ENCODE measurements around the gene C1RL.

Gene C1RL, protein sequence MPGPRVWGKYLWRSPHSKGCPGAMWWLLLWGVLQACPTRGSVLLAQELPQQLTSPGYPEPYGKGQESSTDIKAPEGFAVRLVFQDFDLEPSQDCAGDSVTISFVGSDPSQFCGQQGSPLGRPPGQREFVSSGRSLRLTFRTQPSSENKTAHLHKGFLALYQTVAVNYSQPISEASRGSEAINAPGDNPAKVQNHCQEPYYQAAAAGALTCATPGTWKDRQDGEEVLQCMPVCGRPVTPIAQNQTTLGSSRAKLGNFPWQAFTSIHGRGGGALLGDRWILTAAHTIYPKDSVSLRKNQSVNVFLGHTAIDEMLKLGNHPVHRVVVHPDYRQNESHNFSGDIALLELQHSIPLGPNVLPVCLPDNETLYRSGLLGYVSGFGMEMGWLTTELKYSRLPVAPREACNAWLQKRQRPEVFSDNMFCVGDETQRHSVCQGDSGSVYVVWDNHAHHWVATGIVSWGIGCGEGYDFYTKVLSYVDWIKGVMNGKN

DNA sequence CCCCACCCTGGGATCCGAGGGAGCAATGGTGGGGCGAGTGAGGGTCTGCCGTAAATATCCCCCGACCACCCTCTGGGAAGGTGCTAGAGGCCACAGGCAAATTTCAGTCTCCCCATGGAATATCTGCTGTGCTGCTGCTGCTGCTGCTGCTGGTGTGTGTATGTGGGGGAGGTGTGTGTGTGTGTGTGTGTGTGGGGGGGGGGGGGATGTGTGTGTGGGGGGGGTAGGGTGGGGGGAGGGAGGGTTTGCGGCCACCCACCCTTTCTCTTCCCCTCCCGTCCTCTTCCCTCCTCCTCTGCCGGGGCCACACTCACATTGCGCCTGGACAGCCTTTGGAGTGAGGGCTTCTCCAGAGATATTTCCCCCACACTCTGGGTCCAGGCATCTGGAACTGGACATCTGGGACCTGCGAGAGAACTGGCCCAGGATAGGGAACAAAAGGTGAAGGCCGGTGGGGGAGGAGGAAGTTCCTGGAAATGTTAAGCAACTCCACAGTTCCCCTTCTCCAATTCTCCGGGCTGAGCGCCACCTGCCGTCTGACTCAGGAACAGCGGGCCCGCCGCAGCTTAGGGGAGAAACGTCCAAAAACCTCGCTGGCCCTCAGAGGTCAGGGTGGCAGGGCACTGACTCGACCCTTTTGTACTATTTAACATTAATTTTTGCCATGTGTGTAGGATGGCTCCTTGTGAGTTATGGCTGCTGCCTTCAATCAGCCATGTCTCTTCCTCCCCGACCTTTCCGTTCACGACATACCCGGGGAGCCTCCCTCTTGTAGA, at the start of gene C1RL:
TSS of gene C1RL (minus strand) at position 419 of the 776 bp plus-strand sequence. CDS start at position 385, 34 bp downstream.
- Histone ChIP-seq H3K27ac (ENCODE audit: low read depth, low read length) (peak within 1 kb of the TSS; percentile 77), H3K4me1 (ENCODE audit: control insufficient read depth, insufficient read depth, low read length) (peaks cover 7% of the 10 kb centered on the region; the same call in 1 of the 2 replicates), H3K4me3 (ENCODE audit: low read depth, low read length) (peak within 1 kb of the TSS; percentile 73), H3K36me3 (ENCODE audit: control insufficient read depth, insufficient read depth, low read length) (no peaks in the 10 kb centered on the region), H3K9me3 (ENCODE audit: control insufficient read depth, insufficient read depth, low read length) (no peaks in the 10 kb centered on the region; the same call in 1 of the 2 replicates), H3K9ac (ENCODE audit: low read depth, low read length) (peak within 1 kb of the TSS; percentile 67), H3K27me3 (ENCODE audit: control insufficient read depth, insufficient read depth, low read length) (no peaks in the 10 kb centered on the region)

DNA sequence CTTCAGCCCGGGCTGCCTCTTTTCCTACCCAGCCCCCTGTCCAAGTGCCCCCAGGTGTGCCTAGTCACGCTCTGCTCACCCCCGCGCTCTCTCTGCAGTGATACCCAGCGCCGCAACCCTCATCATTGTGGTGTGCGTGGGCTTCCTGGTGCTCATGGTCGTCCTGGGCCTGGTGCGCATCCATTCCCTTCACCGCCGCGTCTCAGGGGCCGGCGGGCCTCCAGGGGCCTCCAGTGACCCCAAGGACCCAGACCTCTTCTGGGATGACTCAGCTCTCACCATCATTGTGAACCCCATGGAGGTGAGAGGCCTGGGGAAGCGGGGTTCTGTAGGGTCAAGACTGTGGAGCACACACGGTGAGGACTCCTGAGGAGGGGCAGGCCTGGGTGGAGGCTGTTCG, 48.4 kb upstream of the C1RL start:
- Histone ChIP-seq H3K9me3 (ENCODE audit: control insufficient read depth, insufficient read depth, low read length) (no peaks in the 10 kb centered on the region), H3K4me3 (ENCODE audit: low read depth, low read length) (no peak overlapping the region), H3K4me1 (ENCODE audit: control insufficient read depth, insufficient read depth, low read length) (no peaks in the 10 kb centered on the region), H3K27ac (ENCODE audit: low read depth, low read length) (no peak overlapping the region), H3K9ac (ENCODE audit: low read depth, low read length) (no peak overlapping the region), H3K36me3 (ENCODE audit: control insufficient read depth, insufficient read depth, low read length) (peaks cover 9% of the 10 kb centered on the region), H3K27me3 (ENCODE audit: control insufficient read depth, insufficient read depth, low read length) (no peaks in the 10 kb centered on the region)

DNA sequence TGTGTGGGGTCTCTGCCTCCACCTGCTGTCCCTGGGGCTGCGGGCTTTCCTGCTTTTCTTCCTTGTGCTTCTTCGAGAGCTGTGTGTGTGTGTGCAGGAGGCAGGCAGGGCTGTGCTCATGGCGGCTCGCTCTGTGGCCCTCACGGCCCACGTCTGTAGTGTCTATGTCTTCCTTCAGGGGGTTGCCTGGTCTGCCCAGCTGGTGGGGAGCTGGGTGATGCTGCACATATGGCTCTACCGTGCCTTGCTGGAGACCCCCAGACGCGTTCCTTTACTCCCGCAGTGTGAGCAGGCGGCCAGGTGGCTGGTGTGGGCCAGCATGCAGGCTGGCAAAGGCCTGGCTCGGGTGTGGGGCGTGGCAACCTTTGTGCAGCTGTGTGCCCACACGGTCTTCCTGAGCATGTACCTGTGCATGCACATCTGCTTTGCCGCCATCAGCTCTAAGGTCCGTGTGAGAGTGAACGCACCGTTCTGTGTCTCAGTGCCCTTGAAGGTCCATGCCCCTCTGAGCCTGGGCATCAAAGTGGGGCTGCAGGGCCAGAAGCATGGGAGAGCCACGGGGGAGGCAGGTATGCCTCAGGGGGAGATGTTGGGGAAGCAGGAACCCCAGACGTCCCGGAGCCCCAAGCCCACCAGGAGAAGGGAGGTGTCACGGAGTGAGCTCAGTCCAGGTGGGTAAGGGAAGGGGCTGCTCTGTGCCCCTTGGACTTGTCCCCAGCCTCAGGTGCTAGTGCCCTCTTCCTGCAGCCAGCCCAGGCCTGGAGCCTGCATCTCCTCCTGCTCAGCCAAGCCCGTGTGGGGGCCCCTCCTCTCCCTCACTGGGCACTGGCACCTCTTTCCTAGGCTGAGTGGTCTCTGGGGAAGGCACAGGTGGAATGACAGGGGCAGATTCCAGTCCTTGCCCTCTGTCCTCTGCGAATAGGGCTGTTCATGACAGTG, 47.5 kb upstream of the C1RL start:
- Histone ChIP-seq H3K27me3 (ENCODE audit: control insufficient read depth, insufficient read depth, low read length) (no peaks in the 10 kb centered on the region), H3K27ac (ENCODE audit: low read depth, low read length) (no peak overlapping the region), H3K36me3 (ENCODE audit: control insufficient read depth, insufficient read depth, low read length) (peaks cover 9% of the 10 kb centered on the region), H3K9ac (ENCODE audit: low read depth, low read length) (no peak overlapping the region), H3K4me1 (ENCODE audit: control insufficient read depth, insufficient read depth, low read length) (no peaks in the 10 kb centered on the region), H3K4me3 (ENCODE audit: low read depth, low read length) (no peak overlapping the region), H3K9me3 (ENCODE audit: control insufficient read depth, insufficient read depth, low read length) (no peaks in the 10 kb centered on the region)

DNA sequence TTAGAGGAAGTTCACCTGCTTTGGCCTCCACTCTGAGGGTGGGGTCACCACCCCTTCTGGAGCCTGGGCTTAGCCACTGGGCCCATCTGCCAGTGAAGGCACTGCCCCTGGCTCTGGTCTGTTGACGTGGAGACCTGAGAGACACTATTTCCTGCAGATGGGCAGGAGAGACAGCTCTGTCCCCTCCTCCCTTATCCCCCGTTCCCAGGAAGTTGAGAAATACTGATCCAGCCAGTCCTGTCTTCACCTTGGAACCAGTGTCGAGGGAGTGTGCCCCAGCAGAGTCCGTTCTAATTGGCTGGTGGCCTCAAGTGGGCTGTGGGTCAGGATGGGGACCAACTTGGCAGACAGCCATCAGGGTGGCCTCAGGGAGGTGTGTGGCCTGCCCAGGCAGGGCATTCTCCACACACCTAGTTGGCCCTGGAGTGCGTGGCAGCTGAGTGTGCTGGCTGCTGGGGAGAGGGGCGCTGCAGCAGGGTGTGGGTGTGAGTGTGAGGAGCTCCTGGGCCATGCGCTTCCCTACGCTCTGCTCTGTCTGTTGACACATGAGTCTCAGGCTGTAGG, 46.5 kb upstream of the C1RL start:
- peaks cover 16% of the 10 kb centered on the region for H3K36me3 ChIP-seq (ENCODE audit: control insufficient read depth, insufficient read depth, low read length)
- no peak overlapping the region for H3K27ac ChIP-seq (ENCODE audit: low read depth, low read length)

DNA sequence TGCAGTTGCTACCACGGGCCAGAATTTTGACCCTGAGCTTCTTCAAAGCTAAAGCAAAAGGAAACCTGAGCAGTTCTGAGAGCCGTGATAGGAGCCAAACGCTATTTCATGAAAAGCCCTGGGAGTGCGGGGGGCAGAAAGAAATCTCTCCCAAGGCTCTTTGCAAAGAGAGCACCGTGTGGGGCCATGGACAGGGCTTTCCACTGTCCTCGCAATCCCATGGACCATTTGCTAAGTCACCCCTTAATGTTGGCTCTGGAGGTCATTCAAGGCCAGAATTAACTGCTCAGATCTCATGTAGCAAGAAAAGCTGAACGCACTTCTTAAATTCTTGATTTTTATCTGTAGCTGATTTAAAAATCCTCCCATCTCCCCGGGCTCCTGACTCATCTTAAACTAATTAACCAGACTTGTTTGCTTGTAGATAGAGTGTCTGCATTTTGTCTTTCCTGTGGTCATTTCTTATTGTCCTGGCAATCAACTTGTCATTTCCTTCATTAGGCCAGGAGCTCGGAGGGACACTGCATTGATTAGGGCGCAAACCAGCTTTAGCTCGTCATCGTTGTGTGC, 46.0 kb upstream of the C1RL start:
- Histone ChIP-seq H3K4me3 (ENCODE audit: low read depth, low read length) (no peak overlapping the region), H3K36me3 (ENCODE audit: control insufficient read depth, insufficient read depth, low read length) (peaks cover 17% of the 10 kb centered on the region), H3K9ac (ENCODE audit: low read depth, low read length) (no peak overlapping the region), H3K27ac (ENCODE audit: low read depth, low read length) (no peak overlapping the region), H3K9me3 (ENCODE audit: control insufficient read depth, insufficient read depth, low read length) (no peaks in the 10 kb centered on the region), H3K4me1 (ENCODE audit: control insufficient read depth, insufficient read depth, low read length) (no peaks in the 10 kb centered on the region), H3K27me3 (ENCODE audit: control insufficient read depth, insufficient read depth, low read length) (no peaks in the 10 kb centered on the region)

More for the DNA sequence above, 46.5 kb upstream of the C1RL start:
- H3K9ac ChIP-seq (ENCODE audit: low read depth, low read length): no peak overlapping the region
- H3K27me3 ChIP-seq (ENCODE audit: control insufficient read depth, insufficient read depth, low read length): no peaks in the 10 kb centered on the region
- H3K4me1 ChIP-seq (ENCODE audit: control insufficient read depth, insufficient read depth, low read length): no peaks in the 10 kb centered on the region
- H3K9me3 ChIP-seq (ENCODE audit: control insufficient read depth, insufficient read depth, low read length): no peaks in the 10 kb centered on the region
- H3K4me3 ChIP-seq (ENCODE audit: low read depth, low read length): no peak overlapping the region

DNA sequence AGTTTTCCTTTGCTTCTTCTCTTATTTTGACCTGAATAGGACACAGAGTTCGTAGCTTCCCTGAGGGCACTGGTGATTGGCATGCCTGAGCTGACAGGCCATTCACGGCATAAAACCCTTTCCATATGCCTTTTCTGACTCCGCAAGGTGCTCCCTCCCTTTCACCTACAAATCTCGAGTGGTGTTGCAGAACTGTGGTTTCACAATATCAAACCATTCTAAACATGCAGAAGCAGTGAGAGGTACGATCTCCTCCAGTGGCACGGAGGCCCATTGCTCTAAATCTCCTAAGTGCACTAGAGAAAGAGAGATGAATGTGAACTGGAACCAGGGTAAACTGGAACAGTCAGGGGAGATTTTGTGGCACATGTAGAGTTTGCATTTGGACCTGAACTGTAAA, 45.0 kb upstream of the C1RL start:
- Histone ChIP-seq H3K27me3 (ENCODE audit: control insufficient read depth, insufficient read depth, low read length) (no peaks in the 10 kb centered on the region), H3K27ac (ENCODE audit: low read depth, low read length) (no peak overlapping the region), H3K36me3 (ENCODE audit: control insufficient read depth, insufficient read depth, low read length) (peaks cover 19% of the 10 kb centered on the region), H3K9me3 (ENCODE audit: control insufficient read depth, insufficient read depth, low read length) (no peaks in the 10 kb centered on the region), H3K4me1 (ENCODE audit: control insufficient read depth, insufficient read depth, low read length) (no peaks in the 10 kb centered on the region), H3K4me3 (ENCODE audit: low read depth, low read length) (no peak overlapping the region), H3K9ac (ENCODE audit: low read depth, low read length) (no peak overlapping the region)

DNA sequence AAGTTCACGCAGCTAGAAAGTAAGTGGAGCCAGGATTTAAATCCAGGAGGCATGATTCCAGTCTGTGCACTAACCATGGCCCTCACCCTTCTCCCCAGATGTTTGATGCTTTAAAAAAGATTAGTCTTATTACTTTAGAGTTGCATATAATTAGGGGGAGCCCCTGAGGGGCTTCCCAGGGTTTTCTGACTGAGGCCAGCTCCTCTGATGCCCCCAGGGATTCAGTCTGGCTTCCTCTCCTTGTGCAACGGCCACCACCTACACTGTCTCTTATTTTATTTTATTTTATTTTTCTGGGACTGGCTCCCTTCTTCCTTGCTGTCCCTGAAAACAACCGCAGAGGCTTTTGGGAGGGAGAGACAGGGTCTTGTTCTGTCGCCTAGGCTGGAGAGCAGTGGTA, 43.8 kb upstream of the C1RL start:
- Histone ChIP-seq H3K4me3 (ENCODE audit: low read depth, low read length) (no peak overlapping the region), H3K9me3 (ENCODE audit: control insufficient read depth, insufficient read depth, low read length) (no peaks in the 10 kb centered on the region), H3K27me3 (ENCODE audit: control insufficient read depth, insufficient read depth, low read length) (no peaks in the 10 kb centered on the region), H3K4me1 (ENCODE audit: control insufficient read depth, insufficient read depth, low read length) (no peaks in the 10 kb centered on the region), H3K27ac (ENCODE audit: low read depth, low read length) (no peak overlapping the region), H3K36me3 (ENCODE audit: control insufficient read depth, insufficient read depth, low read length) (peaks cover 22% of the 10 kb centered on the region), H3K9ac (ENCODE audit: low read depth, low read length) (no peak overlapping the region)

DNA sequence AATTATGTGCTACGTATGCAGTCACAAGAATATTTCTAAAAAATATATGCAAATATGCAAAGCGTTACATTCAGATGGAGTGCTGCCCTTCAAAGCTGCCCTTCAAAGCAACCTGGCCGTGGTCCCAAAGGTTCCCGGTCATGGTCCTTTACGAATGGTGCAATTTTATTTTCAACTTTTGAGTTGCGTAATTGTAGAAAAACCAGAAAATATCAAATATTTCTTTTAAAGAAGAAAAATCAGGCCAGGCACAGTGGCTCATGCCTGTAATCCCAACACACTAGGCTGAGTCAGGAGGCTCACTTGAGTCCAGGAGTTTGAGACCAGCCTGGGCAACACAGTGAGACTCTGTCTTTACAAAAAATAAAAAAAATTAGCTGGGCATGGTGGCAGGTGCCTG, 42.5 kb upstream of the C1RL start:
- H3K9me3 ChIP-seq (ENCODE audit: control insufficient read depth, insufficient read depth, low read length): no peaks in the 10 kb centered on the region
- no peaks in the 10 kb centered on the region for H3K4me1 ChIP-seq (ENCODE audit: control insufficient read depth, insufficient read depth, low read length)
- peaks cover 22% of the 10 kb centered on the region for H3K36me3 ChIP-seq (ENCODE audit: control insufficient read depth, insufficient read depth, low read length)
- H3K9ac ChIP-seq (ENCODE audit: low read depth, low read length): no peak overlapping the region
- no peak overlapping the region for H3K27ac ChIP-seq (ENCODE audit: low read depth, low read length)
- no peaks in the 10 kb centered on the region for H3K27me3 ChIP-seq (ENCODE audit: control insufficient read depth, insufficient read depth, low read length)
- H3K4me3 ChIP-seq (ENCODE audit: low read depth, low read length): no peak overlapping the region

DNA sequence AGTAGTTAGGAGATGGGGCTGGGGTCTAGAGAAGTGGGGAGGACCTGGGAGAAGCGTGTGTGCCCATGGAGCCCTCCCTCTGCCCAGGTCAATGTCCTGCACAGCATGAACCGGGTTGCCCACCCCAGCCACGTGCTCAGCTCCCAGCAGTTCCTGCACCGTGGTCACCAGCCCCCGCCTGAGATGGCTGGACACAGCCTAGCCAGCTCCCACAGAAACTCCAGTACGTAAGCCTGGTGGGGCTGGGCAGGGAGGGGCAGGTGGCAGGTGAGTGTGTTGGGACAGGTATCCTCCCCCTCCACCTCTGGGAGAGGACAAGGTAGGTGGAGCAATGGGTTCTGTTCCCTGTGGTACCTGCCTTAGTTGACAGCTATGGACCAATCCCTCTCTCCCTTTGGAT, 41.8 kb upstream of the C1RL start:
- Histone ChIP-seq H3K27ac (ENCODE audit: low read depth, low read length) (no peak overlapping the region), H3K27me3 (ENCODE audit: control insufficient read depth, insufficient read depth, low read length) (no peaks in the 10 kb centered on the region), H3K36me3 (ENCODE audit: control insufficient read depth, insufficient read depth, low read length) (peaks cover 22% of the 10 kb centered on the region), H3K9ac (ENCODE audit: low read depth, low read length) (no peak overlapping the region), H3K4me3 (ENCODE audit: low read depth, low read length) (no peak overlapping the region), H3K4me1 (ENCODE audit: control insufficient read depth, insufficient read depth, low read length) (no peaks in the 10 kb centered on the region), H3K9me3 (ENCODE audit: control insufficient read depth, insufficient read depth, low read length) (no peaks in the 10 kb centered on the region)

DNA sequence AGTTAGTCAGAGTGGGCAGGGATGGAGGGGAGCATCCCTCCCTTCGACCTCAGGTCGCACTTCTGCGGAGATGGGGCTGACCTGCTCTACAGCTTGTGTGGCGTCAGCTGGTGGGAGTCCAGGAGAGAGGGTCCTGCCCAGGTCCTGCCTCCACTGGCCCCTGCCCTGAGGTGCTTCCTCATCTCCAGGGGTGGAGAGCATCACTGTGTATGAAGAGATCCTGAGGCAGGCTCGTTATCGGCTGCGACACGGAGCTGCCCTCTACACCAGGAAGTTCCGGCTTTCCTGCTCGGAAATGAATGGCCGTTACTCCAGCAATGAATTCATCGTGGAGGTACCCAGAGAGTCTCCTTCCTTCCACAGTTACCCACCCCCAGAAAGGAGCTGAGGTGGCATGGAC, 41.3 kb upstream of the C1RL start:
- Histone ChIP-seq H3K27me3 (ENCODE audit: control insufficient read depth, insufficient read depth, low read length) (no peaks in the 10 kb centered on the region), H3K9ac (ENCODE audit: low read depth, low read length) (no peak overlapping the region), H3K27ac (ENCODE audit: low read depth, low read length) (no peak overlapping the region), H3K36me3 (ENCODE audit: control insufficient read depth, insufficient read depth, low read length) (peaks cover 18% of the 10 kb centered on the region), H3K9me3 (ENCODE audit: control insufficient read depth, insufficient read depth, low read length) (no peaks in the 10 kb centered on the region), H3K4me1 (ENCODE audit: control insufficient read depth, insufficient read depth, low read length) (no peaks in the 10 kb centered on the region), H3K4me3 (ENCODE audit: low read depth, low read length) (no peak overlapping the region)

Data from HUES48 (cell line).